ENCODE results near the gene RNF227.

The RNF227 gene

DNA sequence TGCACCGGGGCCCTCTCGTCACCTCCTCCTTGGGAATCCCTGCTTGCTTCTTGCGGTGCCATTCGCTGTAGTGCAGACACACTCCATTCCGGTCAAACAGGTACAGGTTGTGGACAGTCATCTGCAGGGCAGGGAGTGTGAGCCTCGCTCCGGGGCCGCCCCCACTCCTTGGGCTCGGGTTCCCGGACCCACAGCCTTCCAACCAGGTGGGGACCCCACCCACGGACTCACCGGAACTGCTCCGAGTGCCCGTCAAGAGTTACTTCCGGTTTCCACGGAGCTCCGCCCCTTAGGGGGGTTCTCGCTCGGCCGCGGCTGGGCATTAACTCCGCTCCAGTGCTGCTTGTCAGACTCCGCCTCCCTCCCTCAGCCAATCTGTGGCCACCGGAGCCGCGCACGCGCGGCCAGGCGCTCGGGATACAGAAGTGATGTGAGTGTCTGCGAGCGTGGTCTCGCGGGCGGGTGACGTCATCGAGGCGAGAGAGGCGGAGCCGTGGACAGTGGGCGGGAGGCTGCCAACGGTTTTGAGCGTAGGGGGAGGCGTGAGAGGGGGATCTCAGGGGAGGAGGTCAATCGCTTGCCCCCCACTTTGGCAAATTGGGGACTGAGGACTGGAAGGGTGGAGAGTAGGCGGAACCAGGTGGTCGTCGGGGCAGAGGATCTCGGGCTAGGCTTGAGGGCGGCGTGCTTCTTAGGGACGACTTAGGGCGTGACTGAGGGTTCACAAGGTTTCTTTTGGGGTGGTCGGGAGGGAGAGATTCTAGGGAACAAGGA is 15.8 kb upstream of the RNF227 start, which contains the start of the genes CNTROB and TRAPPC1:
Gene CNTROB (plus strand): TSS at position 498 of the 774 bp plus-strand sequence. CDS start 874 bp downstream, outside the sequence.
Gene TRAPPC1 (minus strand): TSS at position 238 of the 774 bp plus-strand sequence. CDS start 117 bp downstream, at position 121.
- intact Hi-C loops (cut with DNase I), result loop anchor here (1.0 to 5.0 kb wide), 2 partner anchors 17 to 90 kb away; no protein-coding TSS in a partner anchor
- peak; percentile 100 for DNase-seq

DNA sequence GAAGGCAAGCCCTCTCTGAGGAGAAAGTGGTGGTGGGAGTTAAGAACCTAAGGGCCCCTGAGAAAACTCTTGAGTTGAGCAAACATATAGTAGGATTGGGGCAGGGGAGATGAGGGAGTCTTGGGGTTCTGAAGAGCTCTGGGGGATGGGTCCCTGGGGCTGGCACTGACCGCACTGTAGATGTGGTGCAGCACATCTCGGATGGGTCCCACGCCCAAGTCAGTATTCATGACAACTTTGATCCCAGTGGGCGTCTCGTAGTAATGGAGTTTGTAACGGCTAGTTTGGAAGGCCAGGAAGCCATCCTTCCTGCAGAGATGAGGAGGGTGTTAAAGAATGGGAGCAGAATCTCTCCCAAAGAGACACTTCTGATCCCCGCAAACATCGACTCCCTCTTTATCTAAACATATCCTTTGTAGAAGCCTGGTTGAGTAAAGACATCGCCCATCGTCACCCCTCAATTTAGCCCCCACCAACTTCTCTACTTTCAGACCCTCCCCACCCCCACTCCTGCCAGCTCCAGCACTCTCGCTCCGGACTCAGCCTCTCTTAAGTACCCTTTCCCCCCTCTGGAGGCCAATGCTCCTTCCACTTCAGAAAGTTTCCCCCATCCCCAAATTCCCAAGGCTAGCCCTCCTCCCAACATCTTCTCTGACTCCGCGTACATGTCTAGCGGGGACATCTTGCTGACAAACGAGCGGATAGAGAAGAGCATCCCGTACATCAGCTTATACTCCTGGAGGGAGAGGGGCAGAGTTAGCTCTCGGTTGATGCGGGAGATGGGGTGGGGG is 14.9 kb upstream of the RNF227 start:
- peak in 1 of 10 donors; percentile 18 for DNase-seq

DNA sequence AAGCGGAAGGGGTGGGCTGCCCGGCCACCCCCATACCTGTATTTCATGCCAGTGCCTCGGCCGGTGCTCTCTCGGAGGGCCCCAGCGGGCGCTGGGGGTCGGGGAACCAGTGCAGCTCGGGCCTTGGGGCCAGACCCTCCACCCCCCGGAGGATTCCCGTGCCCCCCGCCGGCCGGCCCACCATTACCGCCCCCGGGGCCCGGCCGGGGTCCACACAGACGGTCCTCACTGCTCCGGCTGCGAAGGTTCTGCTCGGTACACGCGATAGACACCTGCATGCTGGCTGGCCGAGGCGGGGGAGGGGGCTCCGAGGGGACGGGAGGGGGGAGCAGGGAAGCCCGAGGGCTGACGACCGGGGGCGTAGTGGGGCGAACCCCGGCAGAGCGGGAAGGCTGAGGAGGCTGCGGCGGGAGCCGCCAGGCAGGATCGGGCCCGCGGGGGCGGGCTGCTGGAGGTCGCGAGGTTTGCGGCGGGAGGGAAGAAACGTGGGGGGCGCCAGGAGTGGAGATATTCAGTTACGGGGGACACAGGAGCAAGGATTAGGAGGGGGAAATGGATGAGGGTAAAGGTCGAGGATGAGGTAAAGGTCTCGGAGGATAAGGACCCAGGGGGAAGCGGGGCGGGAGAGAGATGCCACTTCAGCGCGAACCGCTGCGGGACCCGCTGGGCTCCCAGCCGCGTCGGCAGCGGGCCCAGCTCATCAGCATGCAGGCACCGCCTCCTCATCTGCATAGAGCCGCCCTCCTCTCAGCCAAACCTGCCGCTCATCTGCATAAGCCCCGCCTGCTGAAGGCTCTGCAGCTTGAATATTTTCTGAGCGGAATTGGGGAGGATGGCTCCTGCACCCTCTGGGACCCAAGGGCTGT is 13.3 kb upstream of the RNF227 start, which contains the start of gene KCNAB3:
Gene KCNAB3 (minus strand): TSS at position 699 of the 866 bp plus-strand sequence. CDS start 421 bp downstream, at position 278.
- intact Hi-C loops (cut with DNase I), result loop anchor here (5.0 kb wide), 1 partner anchor 87 kb away; no protein-coding TSS in a partner anchor
- DNase-seq, result peak; percentile 49 to 98 (median 78)

More for the DNA sequence above, 14.9 kb upstream of the RNF227 start:
- intact Hi-C loops (cut with DNase I), result loop anchor here (5.0 kb wide), 1 partner anchor 89 kb away; no protein-coding TSS in a partner anchor

DNA sequence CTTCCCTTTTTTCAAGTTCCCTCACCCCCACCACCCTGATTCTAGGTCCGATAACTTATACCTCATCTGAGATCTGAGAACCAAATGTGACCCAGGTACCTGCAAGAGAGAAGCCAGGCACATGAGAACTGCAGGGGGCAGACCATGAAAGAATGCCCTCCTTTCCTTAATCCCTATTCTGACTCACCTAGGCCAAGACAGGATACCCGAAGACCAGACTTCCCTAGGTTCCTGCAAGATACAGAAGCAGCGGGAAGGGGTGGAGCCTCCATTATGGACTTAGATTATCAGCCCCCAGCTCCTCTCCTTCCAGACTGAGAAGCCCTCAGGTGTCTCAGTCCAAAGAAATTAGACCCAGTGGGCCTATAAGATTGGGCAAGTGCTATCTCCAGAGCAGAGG is 11.5 kb upstream of the RNF227 start:
- intact Hi-C loops (cut with DNase I), result no loop called here
- DNase-seq, result peak in 1 of 10 donors; percentile 45

DNA sequence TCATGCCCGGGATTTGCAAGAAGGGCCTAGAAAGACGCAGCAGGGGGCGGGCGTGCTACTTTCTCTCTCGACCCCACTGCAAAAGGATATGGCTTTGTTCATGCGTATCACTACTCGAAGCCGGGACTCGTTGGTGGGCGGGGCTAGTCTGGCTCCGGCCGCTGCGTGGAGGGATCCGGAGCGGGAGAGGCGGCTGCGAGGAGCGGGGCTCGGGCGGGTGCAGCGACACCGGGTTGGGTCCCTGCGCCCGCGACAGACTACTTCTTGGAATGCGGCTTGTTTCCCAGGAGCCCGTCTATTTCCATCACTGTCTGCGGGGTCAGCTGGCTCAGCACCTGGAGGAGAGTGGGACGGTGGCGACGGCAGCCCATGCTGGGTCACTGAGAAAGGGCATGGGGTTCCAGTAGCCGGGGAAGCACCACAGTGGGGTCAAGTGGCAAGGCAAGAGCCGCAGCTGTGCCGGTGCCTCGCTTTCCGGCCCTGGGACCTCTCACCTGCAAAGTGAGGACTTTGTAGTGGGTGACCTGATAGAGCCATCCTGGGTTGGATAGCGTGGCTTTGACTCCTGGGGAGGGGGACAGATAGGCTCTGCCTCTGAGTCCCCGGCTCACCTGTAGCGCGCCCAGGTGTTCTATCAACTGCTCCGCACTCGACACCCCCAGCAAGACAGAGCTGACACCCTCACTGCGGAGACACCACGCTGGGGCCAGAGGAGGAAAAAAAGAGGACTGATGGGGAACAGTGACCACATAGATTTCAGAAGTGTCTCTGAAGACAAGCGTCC is 6.9 kb upstream of the RNF227 start:
- peak; percentile 75 to 98 (median 85) for DNase-seq
- intact Hi-C loops (cut with DNase I), result no loop called here

DNA sequence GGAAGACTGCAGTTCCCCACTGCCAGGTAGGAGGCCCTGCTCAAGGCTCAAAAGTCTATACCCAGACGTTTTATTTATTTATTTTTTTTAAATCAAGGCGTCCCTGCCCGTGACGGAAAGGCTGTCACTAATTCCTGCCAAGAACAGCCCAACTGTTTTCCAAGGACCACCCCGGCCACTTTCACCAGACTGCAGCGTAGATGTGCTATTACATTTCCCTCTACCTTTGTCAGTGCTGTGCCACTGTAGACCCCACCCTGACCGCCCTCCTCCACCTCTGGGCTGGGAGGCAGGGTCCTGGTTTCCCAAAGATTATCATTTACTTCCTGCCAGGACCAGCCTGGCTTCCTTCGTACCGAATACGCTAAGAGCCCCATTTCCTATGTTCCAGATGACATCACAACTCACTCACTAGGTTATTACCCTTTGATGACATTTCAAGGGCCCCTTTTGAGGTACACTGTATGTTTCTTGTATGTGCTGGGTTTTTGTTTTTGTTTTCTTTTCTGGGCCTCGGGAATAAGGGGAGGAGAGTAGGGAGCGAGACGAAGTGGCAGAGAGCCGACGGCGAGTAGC is 6.3 kb upstream of the RNF227 start:
- intact Hi-C loops (cut with DNase I), result no loop called here
- DNase-seq, result peak in 1 of 10 donors; percentile 58

DNA sequence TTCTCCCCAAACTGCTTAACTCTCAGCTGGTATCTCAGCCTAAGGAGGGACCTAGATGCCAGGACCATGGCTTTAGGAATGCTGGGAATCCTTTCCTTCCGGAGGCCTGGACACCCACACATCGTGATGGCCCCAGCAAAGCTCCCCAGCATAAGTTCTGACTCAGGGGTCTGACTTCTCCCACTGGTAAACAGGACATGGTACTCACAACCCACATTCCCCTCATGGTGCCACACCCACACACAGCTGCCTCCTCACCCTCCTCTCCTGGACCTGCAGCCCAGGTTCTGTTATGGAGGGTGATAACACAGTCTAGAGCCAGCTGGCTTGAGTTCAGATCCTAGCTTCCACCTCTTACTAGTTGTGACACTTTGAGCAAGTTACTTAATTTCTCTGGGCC is 719 bp upstream of the RNF227 start:
- intact Hi-C loops (cut with DNase I), result no loop called here
- peak in 1 of 10 donors; percentile 22 for DNase-seq

DNA sequence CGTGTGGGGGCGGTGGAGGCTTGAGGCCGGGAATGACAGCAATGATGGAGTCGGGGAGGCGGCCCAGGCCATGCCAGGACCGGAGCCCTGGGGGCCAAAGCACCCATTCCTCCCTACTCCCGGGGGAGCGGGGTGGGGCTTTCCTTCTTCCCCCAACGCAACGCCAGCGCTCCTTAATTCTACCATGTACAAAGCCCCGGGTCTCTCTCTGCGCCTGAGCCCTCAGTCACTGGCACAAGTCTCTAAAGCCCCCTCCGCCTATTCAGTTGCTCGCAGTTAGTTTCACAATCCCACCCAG is 245 bp upstream of the RNF227 start:
- intact Hi-C loops (cut with DNase I), result no loop called here
- peak in 2 of 10 donors; percentile 24 to 89 for DNase-seq

DNA sequence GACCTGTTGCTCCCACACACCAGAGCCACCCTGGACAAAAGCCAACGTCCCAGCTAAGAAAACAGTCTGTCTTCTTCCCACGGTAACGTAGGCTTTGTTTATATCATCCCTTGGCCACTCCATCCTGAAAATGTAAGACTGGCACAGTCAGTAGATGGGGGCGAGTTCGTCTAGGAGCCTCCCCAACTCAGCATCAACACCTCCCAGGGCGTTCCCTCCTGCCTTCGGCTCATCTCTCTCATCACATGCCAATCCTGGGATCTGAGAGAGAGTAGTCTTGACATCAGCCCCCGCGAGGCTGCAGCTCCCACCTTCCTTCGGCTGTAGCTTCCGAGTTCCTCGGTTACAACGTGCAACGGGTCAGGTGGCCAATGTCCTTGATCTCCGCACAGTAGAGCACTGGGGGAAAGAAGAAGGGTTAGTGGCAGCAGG is 894 bp downstream of the RNF227 start:
- intact Hi-C loops (cut with DNase I), result loop anchor here (1.0 kb wide), 2 partner anchors 17 to 58 kb away; partner anchors contain the start of genes CNTROB and NAA38
- DNase-seq, result peak in 2 of 10 donors; percentile 25 to 26

DNA sequence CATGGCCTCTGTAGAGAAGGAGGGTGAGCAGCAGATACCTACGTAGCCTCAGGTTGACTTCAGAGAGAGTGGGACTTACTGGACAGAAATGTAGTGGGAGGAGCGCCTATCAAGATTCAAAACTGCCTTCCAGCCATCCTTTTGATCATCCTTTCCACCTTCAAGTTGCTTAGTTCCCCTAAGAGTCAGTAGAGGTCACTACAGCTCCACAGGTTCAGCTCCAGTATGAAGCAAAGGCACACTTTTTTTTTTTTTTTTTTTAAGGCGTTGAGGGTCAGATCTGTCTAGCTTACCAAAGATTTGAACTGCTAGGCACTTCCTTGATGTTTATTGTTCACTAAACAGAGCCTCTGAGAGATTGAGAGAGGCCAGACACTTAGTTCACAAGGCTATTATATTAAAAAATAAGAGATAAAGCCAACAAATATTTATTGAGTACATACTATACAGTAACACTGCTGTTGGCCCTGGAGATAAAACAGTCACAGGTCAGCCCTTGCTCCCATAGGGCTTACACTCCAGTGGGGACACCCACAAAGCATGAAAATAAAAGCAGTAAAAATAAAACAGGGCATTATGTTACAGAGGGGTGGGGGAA is 3.1 kb downstream of the RNF227 start:
- DNase-seq, result no peak
- intact Hi-C loops (cut with DNase I), result loop anchor here (1.0 kb wide), 1 partner anchor 76 kb away; no protein-coding TSS in a partner anchor

DNA sequence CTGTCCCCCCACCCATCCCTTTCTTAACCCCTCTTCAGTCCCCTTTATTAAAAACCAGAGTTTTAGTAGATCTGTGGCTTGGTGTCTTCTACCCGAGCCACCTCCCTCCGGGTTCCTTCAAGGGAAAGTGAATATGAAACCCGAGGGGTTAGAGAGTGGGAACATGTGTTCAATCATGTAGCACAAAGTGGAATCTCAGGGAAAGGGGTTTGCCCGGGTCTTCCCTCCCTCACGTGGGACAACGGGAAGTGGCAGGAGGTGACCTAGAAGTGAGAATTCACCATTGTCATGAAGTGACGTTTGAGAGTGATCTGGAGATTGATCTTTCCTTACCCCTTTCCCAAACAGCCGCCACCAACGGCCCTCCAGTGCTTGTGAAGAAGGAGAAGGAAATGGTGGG is 5.0 kb downstream of the RNF227 start:
- DNase-seq, result no peak
- intact Hi-C loops (cut with DNase I), result no loop called here

DNA sequence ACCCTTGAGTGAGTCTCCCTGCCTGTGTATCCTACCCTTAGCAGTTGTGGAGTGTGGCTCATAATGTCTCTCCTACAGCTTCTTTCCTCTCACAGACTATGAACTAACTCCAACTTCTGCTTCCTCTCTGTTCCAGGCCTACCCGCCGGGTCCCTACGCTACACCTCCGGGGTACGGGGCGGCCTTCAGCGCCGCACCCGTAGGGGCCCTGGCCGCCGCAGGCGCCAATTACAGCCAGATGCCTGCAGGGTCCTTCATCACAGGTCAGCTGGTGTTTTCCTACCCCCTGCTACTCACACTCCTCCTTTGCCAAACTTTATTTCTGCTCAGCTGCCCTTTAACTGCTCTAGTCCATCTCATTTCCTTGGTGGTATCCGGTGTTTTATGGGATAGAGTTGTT is 5.4 kb downstream of the RNF227 start:
- intact Hi-C loops (cut with DNase I), result no loop called here
- DNase-seq, result no peak

DNA sequence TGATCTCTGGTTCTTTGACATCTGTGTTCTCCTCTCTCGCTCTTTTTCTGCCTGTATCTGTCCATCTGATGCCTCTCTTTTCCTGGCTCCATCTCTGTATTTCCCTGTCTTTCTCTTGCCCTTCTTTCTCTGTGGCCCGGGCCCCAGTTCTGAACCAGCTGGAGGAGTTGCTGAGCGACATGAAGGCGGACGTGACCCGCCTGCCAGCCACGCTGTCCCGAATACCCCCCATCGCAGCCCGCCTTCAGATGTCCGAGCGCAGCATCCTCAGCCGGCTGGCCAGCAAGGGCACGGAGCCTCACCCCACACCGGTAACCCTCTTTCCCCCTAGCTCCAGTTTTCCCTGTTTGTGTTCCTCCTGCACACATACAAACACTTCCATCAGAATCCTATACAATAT is 5.8 kb downstream of the RNF227 start:
- intact Hi-C loops (cut with DNase I), result no loop called here
- no peak for DNase-seq

DNA sequence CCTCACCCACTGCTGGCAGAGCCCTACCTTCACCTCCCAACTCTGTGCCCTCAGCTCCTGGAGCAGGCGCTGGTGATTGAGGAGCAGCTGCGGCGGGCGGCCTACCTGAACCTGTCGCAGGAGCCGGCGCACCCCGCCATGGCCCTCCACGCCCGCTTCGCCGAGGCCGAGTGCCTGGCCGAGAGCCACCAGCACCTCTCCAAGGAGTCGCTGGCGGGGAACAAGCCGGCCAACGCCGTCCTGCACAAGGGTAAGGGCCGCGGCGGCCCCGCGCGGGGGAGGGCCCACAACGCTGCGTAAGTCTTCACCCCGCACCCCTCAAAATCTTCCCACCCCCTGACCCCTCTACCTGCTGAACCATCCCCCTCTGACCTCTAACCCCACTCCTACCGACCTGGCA is 7.0 kb downstream of the RNF227 start:
- no peak for DNase-seq
- intact Hi-C loops (cut with DNase I), result no loop called here

DNA sequence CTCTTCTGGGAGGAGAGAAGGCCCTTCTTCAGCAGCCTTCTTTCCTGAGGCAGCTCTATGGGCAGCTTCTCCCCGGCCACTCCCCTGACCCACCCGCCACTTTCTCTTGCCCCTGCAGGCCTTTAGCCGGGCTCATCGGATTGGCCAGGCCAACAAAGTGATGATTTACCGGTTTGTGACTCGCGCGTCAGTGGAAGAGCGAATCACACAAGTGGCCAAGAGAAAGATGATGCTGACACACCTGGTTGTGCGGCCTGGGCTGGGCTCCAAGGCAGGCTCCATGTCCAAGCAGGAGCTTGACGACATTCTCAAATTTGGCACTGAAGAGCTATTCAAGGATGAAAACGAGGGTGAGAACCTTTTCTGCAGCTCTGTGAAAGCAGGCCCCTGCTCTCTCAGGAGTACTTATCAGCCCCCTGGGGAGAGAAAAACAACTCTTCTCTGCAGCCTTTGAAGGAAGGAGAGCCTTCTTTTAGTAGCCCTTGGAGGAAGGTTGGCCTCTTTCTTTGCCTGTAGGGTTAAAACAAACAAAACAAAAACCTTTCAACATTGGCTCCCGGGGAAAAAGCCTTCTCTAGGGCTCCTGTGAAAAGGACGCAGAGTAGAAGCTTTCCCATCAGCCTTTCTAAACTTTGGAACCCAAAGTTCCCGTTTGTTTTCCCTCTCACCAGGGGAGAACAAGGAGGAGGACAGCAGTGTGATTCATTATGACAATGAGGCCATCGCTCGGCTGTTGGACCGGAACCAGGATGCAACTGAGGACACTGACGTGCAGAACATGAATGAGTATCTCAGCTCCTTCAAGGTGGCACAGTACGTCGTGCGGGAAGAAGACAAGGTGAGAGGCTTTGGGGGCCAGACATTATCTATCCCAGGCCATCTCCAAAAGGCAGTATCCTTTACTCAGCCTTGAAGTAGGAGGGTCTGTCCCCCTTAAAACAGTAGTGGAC is 12.7 kb downstream of the RNF227 start:
- intact Hi-C loops (cut with DNase I), result no loop called here
- peak in 3 of 10 donors; percentile 44 to 62 (median 55) for DNase-seq

DNA sequence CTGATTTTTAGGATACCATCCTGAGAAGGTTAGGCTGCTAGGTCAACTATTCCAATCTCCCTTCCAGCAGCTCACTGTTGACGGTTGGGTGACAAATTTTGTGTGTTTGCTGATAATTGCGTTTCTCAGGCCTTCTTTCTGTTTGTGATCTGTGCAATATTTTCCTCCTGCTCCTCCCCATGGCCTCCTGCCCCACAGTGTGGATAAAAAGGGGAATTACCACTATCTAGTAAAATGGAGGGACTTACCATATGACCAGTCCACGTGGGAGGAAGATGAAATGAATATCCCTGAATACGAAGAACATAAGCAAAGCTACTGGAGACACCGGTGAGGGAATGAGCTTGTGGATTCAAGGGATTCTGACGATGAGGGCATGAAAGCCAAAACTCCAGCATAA is 18.3 kb downstream of the RNF227 start:
- DNase-seq, result peak in 2 of 10 donors; percentile 27 to 35
- intact Hi-C loops (cut with DNase I), result loop anchor here (2.0 kb wide), 1 partner anchor 35 kb away; no protein-coding TSS in a partner anchor

DNA sequence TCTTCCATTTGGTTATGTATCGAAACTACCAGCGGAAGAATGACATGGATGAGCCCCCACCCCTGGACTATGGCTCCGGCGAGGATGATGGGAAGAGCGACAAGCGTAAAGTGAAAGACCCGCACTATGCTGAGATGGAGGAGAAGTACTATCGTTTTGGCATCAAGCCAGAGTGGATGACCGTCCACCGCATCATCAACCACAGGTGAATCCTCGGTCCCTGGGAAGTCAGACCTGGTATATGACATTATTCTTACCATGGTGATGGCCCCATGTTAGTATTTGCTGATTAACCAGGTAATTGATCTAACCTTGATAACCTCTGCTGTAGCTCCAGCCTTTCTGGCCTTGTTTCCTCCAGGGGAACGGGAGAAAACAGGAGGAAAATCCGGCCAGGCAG is 19.0 kb downstream of the RNF227 start:
- no peak for DNase-seq
- intact Hi-C loops (cut with DNase I), result no loop called here

All from posterior cingulate gyrus (tissue), 11 donors.